ENCODE results near the gene EPHB6.

EPHB6 gene

GRCh38 chr7:142887282-142888015, 32.6 kb downstream of the EPHB6 start:
- in situ Hi-C loops (cut with HindIII; ENCODE audit: low pct_ligation_motif_present, low pct_unique_long_range_greater_than_20kb, low sequenced_read_pairs), result no loop called here

GRCh38 chr7:142889816-142890215, 34.9 kb downstream of the EPHB6 start:
- in situ Hi-C loops (cut with HindIII; ENCODE audit: low pct_ligation_motif_present, low pct_unique_long_range_greater_than_20kb, low sequenced_read_pairs), result no loop called here
- no peak for DNase-seq

More at GRCh38 chr7:142887282-142888015, 32.6 kb downstream of the EPHB6 start:
- no peak for DNase-seq

GRCh38 chr7:142890874-142891485, 36.1 kb downstream of the EPHB6 start:
- in situ Hi-C loops (cut with HindIII; ENCODE audit: low pct_ligation_motif_present, low pct_unique_long_range_greater_than_20kb, low sequenced_read_pairs), result no loop called here
- DNase-seq, result no peak

GRCh38 chr7:142891490-142892082, 36.7 kb downstream of the EPHB6 start:
- no peak for DNase-seq
- in situ Hi-C loops (cut with HindIII; ENCODE audit: low pct_ligation_motif_present, low pct_unique_long_range_greater_than_20kb, low sequenced_read_pairs), result no loop called here

GRCh38 chr7:142892951-142893350, 38.1 kb downstream of the EPHB6 start:
- in situ Hi-C loops (cut with HindIII; ENCODE audit: low pct_ligation_motif_present, low pct_unique_long_range_greater_than_20kb, low sequenced_read_pairs), result no loop called here
- DNase-seq, result no peak

- in situ Hi-C loops (cut with HindIII; ENCODE audit: low pct_ligation_motif_present, low pct_unique_long_range_greater_than_20kb, low sequenced_read_pairs), result no loop called here
- no peak for DNase-seq
Measured at GRCh38 chr7:142894112-142894984, 39.5 kb downstream of the EPHB6 start.

GRCh38 chr7:142894985-142895593, 40.2 kb downstream of the EPHB6 start:
- in situ Hi-C loops (cut with HindIII; ENCODE audit: low pct_ligation_motif_present, low pct_unique_long_range_greater_than_20kb, low sequenced_read_pairs), result no loop called here
- DNase-seq, result no peak

- DNase-seq, result no peak
- in situ Hi-C loops (cut with HindIII; ENCODE audit: low pct_ligation_motif_present, low pct_unique_long_range_greater_than_20kb, low sequenced_read_pairs), result no loop called here
Measured at GRCh38 chr7:142896151-142896550, 41.3 kb downstream of the EPHB6 start.

GRCh38 chr7:142896741-142897379, 42.0 kb downstream of the EPHB6 start:
- in situ Hi-C loops (cut with HindIII; ENCODE audit: low pct_ligation_motif_present, low pct_unique_long_range_greater_than_20kb, low sequenced_read_pairs), result no loop called here
- no peak for DNase-seq

GRCh38 chr7:142897691-142898090, 42.8 kb downstream of the EPHB6 start:
- DNase-seq, result no peak
- in situ Hi-C loops (cut with HindIII; ENCODE audit: low pct_ligation_motif_present, low pct_unique_long_range_greater_than_20kb, low sequenced_read_pairs), result no loop called here

GRCh38 chr7:142898377-142899170, 43.7 kb downstream of the EPHB6 start:
- in situ Hi-C loops (cut with HindIII; ENCODE audit: low pct_ligation_motif_present, low pct_unique_long_range_greater_than_20kb, low sequenced_read_pairs), result no loop called here
- no peak for DNase-seq

- in situ Hi-C loops (cut with HindIII; ENCODE audit: low pct_ligation_motif_present, low pct_unique_long_range_greater_than_20kb, low sequenced_read_pairs), result no loop called here
- no peak for DNase-seq
Measured at GRCh38 chr7:142899661-142900060, 44.8 kb downstream of the EPHB6 start.

GRCh38 chr7:142901426-142902259, 46.8 kb downstream of the EPHB6 start:
- DNase-seq, result no peak
- in situ Hi-C loops (cut with HindIII; ENCODE audit: low pct_ligation_motif_present, low pct_unique_long_range_greater_than_20kb, low sequenced_read_pairs), result no loop called here

GRCh38 chr7:142904128-142904527, 49.3 kb downstream of the EPHB6 start:
- DNase-seq, result no peak
- in situ Hi-C loops (cut with HindIII; ENCODE audit: low pct_ligation_motif_present, low pct_unique_long_range_greater_than_20kb, low sequenced_read_pairs), result no loop called here

- DNase-seq, result no peak
- in situ Hi-C loops (cut with HindIII; ENCODE audit: low pct_ligation_motif_present, low pct_unique_long_range_greater_than_20kb, low sequenced_read_pairs), result no loop called here
Measured at GRCh38 chr7:142905759-142906158, 50.9 kb downstream of the EPHB6 start.

GRCh38 chr7:142906643-142907042, 51.8 kb downstream of the EPHB6 start:
- no peak for DNase-seq
- in situ Hi-C loops (cut with HindIII; ENCODE audit: low pct_ligation_motif_present, low pct_unique_long_range_greater_than_20kb, low sequenced_read_pairs), result no loop called here

- no peak for DNase-seq
- in situ Hi-C loops (cut with HindIII; ENCODE audit: low pct_ligation_motif_present, low pct_unique_long_range_greater_than_20kb, low sequenced_read_pairs), result no loop called here
Measured at GRCh38 chr7:142908290-142908689, 53.4 kb downstream of the EPHB6 start.
